Endodermal cell (in vitro differentiated cells): ENCODE results near the gene JMJD1C. TPM values are rescaled to one million over a fixed set of nuclear protein-coding genes. Genes with fewer than 3 reads are reported as not detected.
A peak's percentile ranks its signal among the peaks of the same experiment; 100 is the strongest.

Experiments used
- DNase-seq: peaks from one replicate; pipeline ENCODE4 v3.0.0-alpha.2; 2017
- H3K27ac ChIP-seq: 2 replicates; pipeline ENCODE4 v1.5.1; 2013; ENCODE audit warnings: mild to moderate bottlenecking, low read depth, low read length, moderate library complexity
- H3K27me3 ChIP-seq: 2 replicates; pipeline ENCODE4 v1.6.1; 2013; ENCODE audit warnings: mild to moderate bottlenecking, low read length, moderate library complexity; ENCODE audit not compliant: insufficient read depth, control insufficient read depth, poor library complexity, severe bottlenecking
- H3K36me3 ChIP-seq: 2 replicates; pipeline ENCODE4 v1.7.0; 2013; ENCODE audit warnings: mild to moderate bottlenecking, low read length, moderate library complexity; ENCODE audit not compliant: control insufficient read depth, insufficient read depth
- H3K4me1 ChIP-seq: one replicate; pipeline ENCODE4 v1.7.0; 2013; ENCODE audit warnings: low read length; ENCODE audit not compliant: control insufficient read depth, insufficient read depth
- H3K4me3 ChIP-seq: 2 replicates; pipeline ENCODE4 v1.5.1; 2013; ENCODE audit warnings: mild to moderate bottlenecking, low read length, moderate library complexity
- H3K9ac ChIP-seq: 2 replicates; pipeline ENCODE4 v1.6.1; 2013; ENCODE audit warnings: mild to moderate bottlenecking, low read length, moderate library complexity; ENCODE audit not compliant: poor library complexity, severe bottlenecking; ENCODE audit errors: extremely low read depth
- H3K9me3 ChIP-seq: 2 replicates; pipeline ENCODE4 v1.6.1; 2013; ENCODE audit warnings: mild to moderate bottlenecking, low read length, moderate library complexity; ENCODE audit not compliant: control insufficient read depth
- H3K27ac Mint-ChIP-seq: 2 replicates; pipeline ENCODE4 v1.8.0; 2020; ENCODE audit warnings: mixed read lengths
- H3K27me3 Mint-ChIP-seq: 2 replicates; pipeline ENCODE4 v1.8.0; 2021; ENCODE audit warnings: mild to moderate bottlenecking, mixed read lengths; ENCODE audit not compliant: insufficient read depth
- H3K36me3 Mint-ChIP-seq: 2 replicates; pipeline ENCODE4 v1.8.0; 2020; ENCODE audit warnings: low read depth, mixed read lengths
- H3K4me1 Mint-ChIP-seq: 2 replicates; pipeline ENCODE4 v1.8.0; 2020; ENCODE audit warnings: mixed read lengths
- H3K4me3 Mint-ChIP-seq: 2 replicates; pipeline ENCODE4 v1.8.0; 2020; ENCODE audit warnings: mild to moderate bottlenecking, moderate library complexity, mixed read lengths
- H3K9me3 Mint-ChIP-seq: 2 replicates; pipeline ENCODE4 v1.8.0; 2020; ENCODE audit warnings: mild to moderate bottlenecking, mixed read lengths
- CTCF ChIP-seq: fragments of 200-600 bp; sonication (generic); conservative IDR thresholded peaks from 2 replicates; pipeline ENCODE4 v1.5.0; 2021; ENCODE audit warnings: antibody characterized with exemption, mild to moderate bottlenecking
- WGBS, 2 experiments: methylation state at CpG; one replicate each; pipeline versions ENCODE4 v1.1.5 to v1.1.7; 2013; ENCODE audit warnings: missing lambda C conversion rate in 2 of 2, mixed read lengths in 1 of 2; ENCODE audit not compliant: insufficient coverage in 1 of 2, insufficient read length in 1 of 2; 5-methylcytosine and 5-hydroxymethylcytosine counted together
- total RNA-seq, 2 donors: library from RNA; stranded (reverse); fragmentation: NEBNext Ultra II Directional in 1 of 2; extraction: Animal tissue kit (Norgen Biotek cat#: 25700) in 1 of 2; gene quantifications; 2 replicates in 1 of 2; 3 replicates in 1 of 2; pipeline ENCODE4 v1.2.1, GENCODE V29; 2021

The JMJD1C gene
- total RNA-seq, 2 donors from 2014 or later, result 91.3 to 114 TPM

- no peak overlapping the region for H3K27ac Mint-ChIP-seq
- Histone ChIP-seq H3K36me3 (peaks cover 9% of the 10 kb centered on the region), H3K9me3 (peaks cover 5% of the 10 kb centered on the region), H3K9ac (no peak overlapping the region), H3K4me3 (no peak overlapping the region), H3K27ac (no peak overlapping the region), H3K4me1 (no peaks in the 10 kb centered on the region), H3K27me3 (no peaks in the 10 kb centered on the region)
- no peaks in the 10 kb centered on the region for H3K9me3 Mint-ChIP-seq
- DNase-seq, result no peak
- H3K27me3 Mint-ChIP-seq, result no peaks in the 10 kb centered on the region
- H3K4me3 Mint-ChIP-seq, result no peak overlapping the region
- 100% methylated on average over 1 to 2 of the region's 3 CpGs for WGBS, 2 experiments
- H3K4me1 Mint-ChIP-seq, result peaks cover 15% of the 10 kb centered on the region
- H3K36me3 Mint-ChIP-seq, result peaks cover 7% of the 10 kb centered on the region
- TF ChIP-seq CTCF, result no peak
These were observed 112.8 kb downstream of the JMJD1C start for GRCh38 chr10:63352976-63353375.

- Mint-ChIP-seq H3K4me3 (no peak overlapping the region), H3K36me3 (peaks cover 2% of the 10 kb centered on the region), H3K27me3 (no peaks in the 10 kb centered on the region), H3K4me1 (peaks cover 15% of the 10 kb centered on the region), H3K9me3 (no peaks in the 10 kb centered on the region), H3K27ac (peak overlapping the region; percentile 22)
- Histone ChIP-seq H3K4me1 (no peaks in the 10 kb centered on the region), H3K4me3 (no peak overlapping the region), H3K9me3 (no peaks in the 10 kb centered on the region), H3K27ac (no peak overlapping the region), H3K27me3 (no peaks in the 10 kb centered on the region), H3K9ac (no peak overlapping the region), H3K36me3 (no peaks in the 10 kb centered on the region)
- WGBS, 2 experiments, result 43 to 63% methylated on average over 2 to 3 of the region's 3 CpGs
- TF ChIP-seq CTCF, result no peak
- peak; percentile 64 for DNase-seq
These were observed 117.4 kb downstream of the JMJD1C start for GRCh38 chr10:63348245-63348850.

GRCh38 chr10:63346015-63346441 lies 119.7 kb downstream of the JMJD1C start:
- no peaks in the 10 kb centered on the region for H3K27me3 Mint-ChIP-seq
- Histone ChIP-seq H3K9ac (no peak overlapping the region), H3K4me3 (no peak overlapping the region), H3K9me3 (no peaks in the 10 kb centered on the region), H3K4me1 (no peaks in the 10 kb centered on the region), H3K27ac (no peak overlapping the region), H3K36me3 (peaks cover 8% of the 10 kb centered on the region), H3K27me3 (no peaks in the 10 kb centered on the region)
- TF ChIP-seq CTCF, result no peak
- H3K36me3 Mint-ChIP-seq, result peaks cover 4% of the 10 kb centered on the region
- H3K27ac Mint-ChIP-seq, result no peak overlapping the region
- no peaks in the 10 kb centered on the region for H3K9me3 Mint-ChIP-seq
- DNase-seq, result no peak
- H3K4me3 Mint-ChIP-seq, result no peak overlapping the region
- H3K4me1 Mint-ChIP-seq, result peaks cover 11% of the 10 kb centered on the region
